ENCODE data around the gene KCTD10.

KCTD10 gene

GRCh38 chr12:109477185-109477962, at the start of gene KCTD10, which contains the start of gene UBE3B:
KCTD10 (minus strand) TSS chr12:109477300; CDS start chr12:109477262, 38 bp downstream.
UBE3B (plus strand) TSS chr12:109477634; CDS start chr12:109483552, 5,918 bp downstream.
- peak; percentile 78 for DNase-seq

- DNase-seq: no peak
Measured at GRCh38 chr12:109525279-109525585, 48.1 kb upstream of the KCTD10 start.

- DNase-seq: no peak
Measured at GRCh38 chr12:109524466-109525278, 47.6 kb upstream of the KCTD10 start.

- no peak for DNase-seq
Measured at GRCh38 chr12:109523504-109523903, 46.4 kb upstream of the KCTD10 start.

GRCh38 chr12:109523071-109523470, 46.0 kb upstream of the KCTD10 start:
- DNase-seq: no peak

GRCh38 chr12:109521831-109522230, 44.7 kb upstream of the KCTD10 start:
- DNase-seq: no peak

GRCh38 chr12:109519787-109520186, 42.7 kb upstream of the KCTD10 start:
- DNase-seq: no peak

- DNase-seq: peak; percentile 24
Measured at GRCh38 chr12:109518820-109519665, 41.9 kb upstream of the KCTD10 start.

- DNase-seq: no peak
Measured at GRCh38 chr12:109517619-109518018, 40.5 kb upstream of the KCTD10 start.

GRCh38 chr12:109513977-109514376, 36.9 kb upstream of the KCTD10 start:
- no peak for DNase-seq

- DNase-seq: no peak
Measured at GRCh38 chr12:109513051-109513450, 36.0 kb upstream of the KCTD10 start.

- DNase-seq: no peak
Measured at GRCh38 chr12:109512608-109513007, 35.5 kb upstream of the KCTD10 start.

- no peak for DNase-seq
Measured at GRCh38 chr12:109510196-109510595, 33.1 kb upstream of the KCTD10 start.

GRCh38 chr12:109504068-109504467, 27.0 kb upstream of the KCTD10 start:
- no peak for DNase-seq

GRCh38 chr12:109503611-109504010, 26.5 kb upstream of the KCTD10 start:
- no peak for DNase-seq

GRCh38 chr12:109502332-109502731, 25.2 kb upstream of the KCTD10 start:
- no peak for DNase-seq

- DNase-seq: no peak
Measured at GRCh38 chr12:109501299-109501698, 24.2 kb upstream of the KCTD10 start.

GRCh38 chr12:109500406-109501185, 23.5 kb upstream of the KCTD10 start:
- DNase-seq: no peak

GRCh38 chr12:109497675-109498074, 20.6 kb upstream of the KCTD10 start:
- no peak for DNase-seq

GRCh38 chr12:109496306-109496705, 19.2 kb upstream of the KCTD10 start:
- no peak for DNase-seq

GRCh38 chr12:109495012-109495411, 17.9 kb upstream of the KCTD10 start:
- no peak for DNase-seq

- no peak for DNase-seq
Measured at GRCh38 chr12:109494348-109494881, 17.3 kb upstream of the KCTD10 start.

All from activated CD4-positive, alpha-beta T cell treated with anti-CD3 and anti-CD28 coated beads for 1 hour (primary cell).